ENCODE results near the gene MYO10.

The MYO10 gene

GRCh38 chr5:16866273-16866672 is 69.8 kb downstream of the MYO10 start:
- H3K4me3 ChIP-seq (ENCODE audit: low read depth, low read length): no peak overlapping the region
- no peak overlapping the region for H3K27ac ChIP-seq (ENCODE audit: extremely low read depth, low read depth, low read length)
- peaks cover 21% of the 10 kb centered on the region for H3K4me1 ChIP-seq (ENCODE audit: control insufficient read depth, insufficient read depth, low read length)
- 0 out of 2 replicates have a peak, but pooled peaks have one; percentile 38 for TF ChIP-seq PRDM4 (tag by site-specific recombination; IDR thresholded peaks at IDR 0.05)
- no peak for TF ChIP-seq ZNF518A (tag by site-specific recombination; conservative IDR thresholded peaks at IDR 0.05; ENCODE audit: low read depth)
- TF ChIP-seq ZNF416 (tag by site-specific recombination; IDR thresholded peaks at IDR 0.05): no peak
- TF ChIP-seq ZNF488 (tag by site-specific recombination; IDR thresholded peaks at IDR 0.05): no peak
- no peak for TF ChIP-seq ZNF555 (tag by site-specific recombination; conservative IDR thresholded peaks at IDR 0.05)
- TF ChIP-seq ZBTB17 (tag by site-specific recombination; IDR thresholded peaks at IDR 0.05): peak; percentile 29
- TF ChIP-seq, protein P1, sequence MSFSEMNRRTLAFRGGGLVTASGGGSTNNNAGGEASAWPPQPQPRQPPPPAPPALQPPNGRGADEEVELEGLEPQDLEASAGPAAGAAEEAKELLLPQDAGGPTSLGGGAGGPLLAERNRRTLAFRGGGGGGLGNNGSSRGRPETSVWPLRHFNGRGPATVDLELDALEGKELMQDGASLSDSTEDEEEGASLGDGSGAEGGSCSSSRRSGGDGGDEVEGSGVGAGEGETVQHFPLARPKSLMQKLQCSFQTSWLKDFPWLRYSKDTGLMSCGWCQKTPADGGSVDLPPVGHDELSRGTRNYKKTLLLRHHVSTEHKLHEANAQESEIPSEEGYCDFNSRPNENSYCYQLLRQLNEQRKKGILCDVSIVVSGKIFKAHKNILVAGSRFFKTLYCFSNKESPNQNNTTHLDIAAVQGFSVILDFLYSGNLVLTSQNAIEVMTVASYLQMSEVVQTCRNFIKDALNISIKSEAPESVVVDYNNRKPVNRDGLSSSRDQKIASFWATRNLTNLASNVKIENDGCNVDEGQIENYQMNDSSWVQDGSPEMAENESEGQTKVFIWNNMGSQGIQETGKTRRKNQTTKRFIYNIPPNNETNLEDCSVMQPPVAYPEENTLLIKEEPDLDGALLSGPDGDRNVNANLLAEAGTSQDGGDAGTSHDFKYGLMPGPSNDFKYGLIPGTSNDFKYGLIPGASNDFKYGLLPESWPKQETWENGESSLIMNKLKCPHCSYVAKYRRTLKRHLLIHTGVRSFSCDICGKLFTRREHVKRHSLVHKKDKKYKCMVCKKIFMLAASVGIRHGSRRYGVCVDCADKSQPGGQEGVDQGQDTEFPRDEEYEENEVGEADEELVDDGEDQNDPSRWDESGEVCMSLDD (tag by site-specific recombination; IDR thresholded peaks at IDR 0.05): no peak
- H3K36me3 ChIP-seq (ENCODE audit: control insufficient read depth in 2 of 2, insufficient read depth in 1 of 2, low read length in 2 of 2): no peaks in the 10 kb centered on the region
- CTCF ChIA-PET: interaction anchor here (0.5 to 1.6 kb wide), 6 partner anchors 10 to 601 kb away, joined by 3 to 6 read pairs (median 4); no protein-coding TSS in a partner anchor
- POLR2A ChIA-PET: no interaction called here
- no peaks in the 10 kb centered on the region for H3K9me3 ChIP-seq (ENCODE audit: control insufficient read depth, insufficient read depth, low read depth, low read length)

DNA sequence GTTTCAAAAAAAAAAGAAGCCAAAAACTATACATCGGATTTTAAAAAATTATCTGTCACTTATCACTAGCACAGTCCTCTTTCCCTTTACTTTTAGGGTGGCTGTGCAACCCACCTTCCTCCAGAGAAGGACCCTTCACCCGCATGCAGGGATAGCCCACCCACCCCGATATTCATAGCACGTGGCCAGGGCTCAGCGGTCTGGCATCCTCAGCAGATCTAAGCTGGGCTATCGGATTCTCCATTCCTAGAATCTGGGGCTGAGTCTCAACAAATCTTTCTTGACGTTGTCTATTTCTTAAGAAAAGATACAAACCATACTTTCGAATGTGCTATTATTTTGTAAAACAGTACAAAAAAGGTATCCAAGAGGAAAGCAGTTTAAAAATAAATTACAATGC is 70.9 kb downstream of the MYO10 start:
- CTCF ChIA-PET: interaction anchor here (0.7 to 2.1 kb wide), 3 partner anchors 23 to 325 kb away, joined by 3 to 7 read pairs (median 6); no protein-coding TSS in a partner anchor
- POLR2A ChIA-PET: no interaction called here
- Histone ChIP-seq H3K27ac (ENCODE audit: extremely low read depth, low read depth, low read length) (no peak overlapping the region), H3K4me1 (ENCODE audit: control insufficient read depth, insufficient read depth, low read length) (peaks cover 19% of the 10 kb centered on the region), H3K9me3 (ENCODE audit: control insufficient read depth, insufficient read depth, low read depth, low read length) (no peaks in the 10 kb centered on the region), H3K36me3 (ENCODE audit: control insufficient read depth in 2 of 2, insufficient read depth in 1 of 2, low read length in 2 of 2) (no peaks in the 10 kb centered on the region), H3K4me3 (ENCODE audit: low read depth, low read length) (no peak overlapping the region)
- TF ChIP-seq ZBTB21 (tag by site-specific recombination; IDR thresholded peaks at IDR 0.05): no peak
- TF ChIP-seq, protein P2, sequence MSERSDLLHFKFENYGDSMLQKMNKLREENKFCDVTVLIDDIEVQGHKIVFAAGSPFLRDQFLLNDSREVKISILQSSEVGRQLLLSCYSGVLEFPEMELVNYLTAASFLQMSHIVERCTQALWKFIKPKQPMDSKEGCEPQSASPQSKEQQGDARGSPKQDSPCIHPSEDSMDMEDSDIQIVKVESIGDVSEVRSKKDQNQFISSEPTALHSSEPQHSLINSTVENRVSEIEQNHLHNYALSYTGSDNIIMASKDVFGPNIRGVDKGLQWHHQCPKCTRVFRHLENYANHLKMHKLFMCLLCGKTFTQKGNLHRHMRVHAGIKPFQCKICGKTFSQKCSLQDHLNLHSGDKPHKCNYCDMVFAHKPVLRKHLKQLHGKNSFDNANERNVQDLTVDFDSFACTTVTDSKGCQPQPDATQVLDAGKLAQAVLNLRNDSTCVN (tag by site-specific recombination; optimal IDR thresholded peaks at IDR 0.05): no peak
- TF ChIP-seq BCL11A (tag by site-specific recombination; IDR thresholded peaks at IDR 0.05; ENCODE audit: low read depth): no peak
- TF ChIP-seq ZNF747 (tag by site-specific recombination; IDR thresholded peaks at IDR 0.05): no peak
- no peak for TF ChIP-seq ZNF148 (tag by site-specific recombination; IDR thresholded peaks at IDR 0.05; ENCODE audit: borderline replicate concordance)
- no peak for TF ChIP-seq ZNF37A (tag by site-specific recombination; IDR thresholded peaks at IDR 0.05)
- TF ChIP-seq, protein P3, sequence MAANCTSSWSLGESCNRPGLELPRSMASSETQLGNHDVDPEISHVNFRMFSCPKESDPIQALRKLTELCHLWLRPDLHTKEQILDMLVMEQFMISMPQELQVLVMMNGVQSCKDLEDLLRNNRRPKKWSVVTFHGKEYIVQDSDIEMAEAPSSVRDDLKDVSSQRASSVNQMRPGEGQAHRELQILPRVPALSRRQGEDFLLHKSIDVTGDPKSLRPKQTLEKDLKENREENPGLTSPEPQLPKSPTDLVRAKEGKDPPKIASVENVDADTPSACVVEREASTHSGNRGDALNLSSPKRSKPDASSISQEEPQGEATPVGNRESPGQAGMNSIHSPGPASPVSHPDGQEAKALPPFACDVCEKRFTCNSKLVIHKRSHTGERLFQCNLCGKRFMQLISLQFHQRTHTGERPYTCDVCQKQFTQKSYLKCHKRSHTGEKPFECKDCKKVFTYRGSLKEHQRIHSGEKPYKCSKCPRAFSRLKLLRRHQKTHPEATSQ (tag by site-specific recombination; IDR thresholded peaks at IDR 0.05): no peak
- no peak for TF ChIP-seq KLF1 (tag by site-specific recombination; IDR thresholded peaks at IDR 0.05)
- TF ChIP-seq ZNF660 (tag by site-specific recombination; IDR thresholded peaks at IDR 0.05): no peak
- TF ChIP-seq ZNF404 (tag by site-specific recombination; IDR thresholded peaks at IDR 0.05): no peak
- no peak for TF ChIP-seq KLF10 (tag by site-specific recombination; IDR thresholded peaks at IDR 0.05)
